Suprapubic skin (tissue), 4 donors: ENCODE data around the gene ANKRD28. TPM values are rescaled to one million over a fixed set of nuclear protein-coding genes. Genes with fewer than 3 reads are reported as not detected.

Experiments
- DNase-seq, 2 donors: peaks; one replicate each; pipeline ENCODE4 v3.0.0-alpha.2; 2019; ENCODE audit warnings: low spot score in 2 of 2
- H3K27ac ChIP-seq: fragments of 200-600 bp; sonication (generic); one replicate; pipeline ENCODE4 v1.5.1; 2019
- H3K27me3 ChIP-seq: fragments of 200-600 bp; sonication (generic); one replicate; pipeline ENCODE4 v1.5.1; 2019
- H3K36me3 ChIP-seq: fragments of 200-600 bp; sonication (generic); one replicate; pipeline ENCODE4 v1.5.1; 2019
- H3K4me1 ChIP-seq: fragments of 200-600 bp; sonication (generic); one replicate; pipeline ENCODE4 v1.5.1; 2019
- H3K4me3 ChIP-seq: fragments of 200-600 bp; sonication (generic); one replicate; pipeline ENCODE4 v1.5.1; 2019; ENCODE audit warnings: mild to moderate bottlenecking
- H3K9me3 ChIP-seq: fragments of 200-600 bp; sonication (generic); one replicate; pipeline ENCODE4 v1.5.1; 2019
- EP300 ChIP-seq: sonication (generic); formaldehyde crosslinking; IDR thresholded peaks from one replicate; pipeline ENCODE4 v1.6.1; 2017; ENCODE audit warnings: antibody characterized with exemption
- POLR2A ChIP-seq, 2 donors: fragments of 450-650 bp; IDR thresholded peaks; one replicate each; pipeline ENCODE4 v1.6.1; 2017; ENCODE audit warnings: antibody characterized with exemption in 2 of 2, mild to moderate bottlenecking in 2 of 2, moderate library complexity in 2 of 2
- POLR2AphosphoS5 ChIP-seq, 3 donors: sonication (generic); formaldehyde crosslinking; IDR thresholded peaks; one replicate each; pipeline ENCODE4 v1.6.1; 2017; ENCODE audit warnings: antibody characterized with exemption in 3 of 3
- WGBS: methylation state at CpG from one replicate; pipeline ENCODE4 v1.1.5; 2018; 5-methylcytosine and 5-hydroxymethylcytosine counted together
- total RNA-seq, 4 donors: library from RNA; depleted of rRNA; stranded (reverse); fragments of >200 nt; gene quantifications; one replicate each; pipeline ENCODE4 v1.1.0, GENCODE V29; 2016
- TF ChIP-seq, protein P1 (sequence below), 2 donors: fragments of 200-600 bp in 1 of 2; fragments of 450-650 bp in 1 of 2; sonication (generic) in 1 of 2; IDR thresholded peaks; one replicate each; pipeline ENCODE4 v1.5.1; 2016 to 2019; ENCODE audit warnings: antibody characterized with exemption in 2 of 2, mild to moderate bottlenecking in 1 of 2, moderate library complexity in 1 of 2

ANKRD28 gene
- total RNA-seq, 4 donors from 2014 or later = 24.4 to 62.3 (median 48.3) TPM

DNA sequence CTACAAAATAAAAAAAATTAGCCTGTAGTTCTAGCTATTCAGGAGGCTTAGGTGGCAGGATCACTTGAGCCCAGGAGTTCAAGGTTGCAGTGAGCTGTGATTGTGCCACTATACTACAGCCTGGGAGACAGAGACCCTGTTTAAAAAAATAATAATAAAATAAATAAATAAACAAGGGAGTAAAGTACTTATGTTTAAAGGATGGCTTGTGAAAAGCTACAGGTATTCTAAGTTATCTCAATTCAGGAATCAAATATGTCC lies 74.2 kb downstream of the ANKRD28 start:
- Histone ChIP-seq H3K4me1 (peaks cover 6% of the 10 kb centered on the region), H3K27ac (no peak overlapping the region), H3K9me3 (no peaks in the 10 kb centered on the region), H3K27me3 (no peaks in the 10 kb centered on the region), H3K4me3 (no peak overlapping the region), H3K36me3 (peaks cover 42% of the 10 kb centered on the region)
- no peak for DNase-seq
- TF ChIP-seq POLR2A (IDR thresholded peaks at IDR 0.05) = no peak
- TF ChIP-seq POLR2AphosphoS5 (IDR thresholded peaks at IDR 0.05) = no peak
- TF ChIP-seq, protein P1, sequence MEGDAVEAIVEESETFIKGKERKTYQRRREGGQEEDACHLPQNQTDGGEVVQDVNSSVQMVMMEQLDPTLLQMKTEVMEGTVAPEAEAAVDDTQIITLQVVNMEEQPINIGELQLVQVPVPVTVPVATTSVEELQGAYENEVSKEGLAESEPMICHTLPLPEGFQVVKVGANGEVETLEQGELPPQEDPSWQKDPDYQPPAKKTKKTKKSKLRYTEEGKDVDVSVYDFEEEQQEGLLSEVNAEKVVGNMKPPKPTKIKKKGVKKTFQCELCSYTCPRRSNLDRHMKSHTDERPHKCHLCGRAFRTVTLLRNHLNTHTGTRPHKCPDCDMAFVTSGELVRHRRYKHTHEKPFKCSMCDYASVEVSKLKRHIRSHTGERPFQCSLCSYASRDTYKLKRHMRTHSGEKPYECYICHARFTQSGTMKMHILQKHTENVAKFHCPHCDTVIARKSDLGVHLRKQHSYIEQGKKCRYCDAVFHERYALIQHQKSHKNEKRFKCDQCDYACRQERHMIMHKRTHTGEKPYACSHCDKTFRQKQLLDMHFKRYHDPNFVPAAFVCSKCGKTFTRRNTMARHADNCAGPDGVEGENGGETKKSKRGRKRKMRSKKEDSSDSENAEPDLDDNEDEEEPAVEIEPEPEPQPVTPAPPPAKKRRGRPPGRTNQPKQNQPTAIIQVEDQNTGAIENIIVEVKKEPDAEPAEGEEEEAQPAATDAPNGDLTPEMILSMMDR (IDR thresholded peaks at IDR 0.05) = no peak
- TF ChIP-seq EP300 = no peak

DNA sequence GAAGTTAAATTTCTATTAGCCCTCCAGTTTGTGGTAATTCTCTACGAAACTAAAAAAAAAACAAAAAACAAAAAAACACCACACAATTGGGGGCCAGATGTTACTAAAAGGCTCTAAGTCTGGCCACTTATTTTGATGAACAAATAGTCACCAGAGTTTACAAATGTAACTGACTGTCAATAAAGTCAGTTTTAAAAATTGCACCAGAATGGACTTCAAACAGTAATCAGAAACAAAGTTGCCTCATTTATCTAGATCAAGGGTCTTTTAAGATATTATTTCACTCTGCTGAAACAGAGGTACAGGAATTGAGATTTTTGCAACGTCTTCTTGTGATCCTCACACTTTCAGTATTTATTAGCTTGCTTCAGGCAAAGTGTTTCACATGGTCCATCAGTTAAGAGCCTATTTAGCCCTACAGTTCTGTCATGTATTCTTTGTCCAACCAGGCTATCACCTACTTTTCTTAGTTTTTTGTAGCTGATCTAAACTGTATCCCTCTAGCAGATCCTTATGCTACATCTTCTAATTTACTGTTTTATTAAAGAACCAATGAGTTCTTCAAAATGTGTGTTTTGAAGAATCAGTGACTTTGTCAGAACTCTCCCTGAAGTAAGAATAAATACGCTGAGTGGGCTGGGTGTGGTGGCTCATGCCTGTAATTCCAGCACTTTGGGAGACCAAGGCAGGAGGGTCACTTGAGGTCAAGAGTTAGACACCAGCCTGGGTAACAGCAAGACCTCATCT lies 74.7 kb downstream of the ANKRD28 start:
- Histone ChIP-seq H3K27ac (no peak overlapping the region), H3K4me1 (peaks cover 6% of the 10 kb centered on the region), H3K9me3 (no peaks in the 10 kb centered on the region), H3K36me3 (peaks cover 40% of the 10 kb centered on the region), H3K27me3 (no peaks in the 10 kb centered on the region), H3K4me3 (no peak overlapping the region)
- 42% methylated on average over 3 of the region's 3 CpGs for WGBS
- TF ChIP-seq POLR2AphosphoS5 (IDR thresholded peaks at IDR 0.05) (no peak), EP300 (no peak), POLR2A (IDR thresholded peaks at IDR 0.05) (no peak)
- TF ChIP-seq, protein P1 (IDR thresholded peaks at IDR 0.05) = no peak
- no peak for DNase-seq

DNA sequence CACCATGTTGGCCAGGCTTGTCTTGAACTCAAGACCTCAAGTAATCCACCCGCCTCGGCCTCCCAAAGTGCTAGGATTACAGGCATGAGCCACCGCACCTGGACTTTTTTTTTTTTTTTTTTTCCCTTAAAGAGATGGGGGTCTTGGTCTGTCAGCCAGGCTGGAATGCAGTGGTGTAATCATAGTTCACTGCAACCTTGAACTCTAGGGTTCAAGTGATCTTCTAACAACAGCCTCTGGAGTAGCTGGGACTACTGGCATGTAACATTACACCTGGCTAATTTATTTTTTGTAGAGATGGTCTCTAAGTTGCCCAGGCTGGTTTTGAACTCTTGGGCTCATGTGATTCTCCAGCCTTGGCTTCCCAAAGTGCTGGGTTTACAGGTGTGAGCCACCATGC lies 81.6 kb downstream of the ANKRD28 start:
- WGBS = 98% methylated on average over 3 of the region's 3 CpGs
- H3K36me3 ChIP-seq = peaks cover 30% of the 10 kb centered on the region
- TF ChIP-seq EP300 = no peak
- TF ChIP-seq POLR2A (IDR thresholded peaks at IDR 0.05) = no peak
- TF ChIP-seq, protein P1 (IDR thresholded peaks at IDR 0.05) = no peak
- TF ChIP-seq POLR2AphosphoS5 (IDR thresholded peaks at IDR 0.05) = no peak
- H3K27me3 ChIP-seq = no peaks in the 10 kb centered on the region
- no peak for DNase-seq
- no peak overlapping the region for H3K4me3 ChIP-seq
- H3K27ac ChIP-seq = no peak overlapping the region
- no peaks in the 10 kb centered on the region for H3K9me3 ChIP-seq
- H3K4me1 ChIP-seq = no peaks in the 10 kb centered on the region

DNA sequence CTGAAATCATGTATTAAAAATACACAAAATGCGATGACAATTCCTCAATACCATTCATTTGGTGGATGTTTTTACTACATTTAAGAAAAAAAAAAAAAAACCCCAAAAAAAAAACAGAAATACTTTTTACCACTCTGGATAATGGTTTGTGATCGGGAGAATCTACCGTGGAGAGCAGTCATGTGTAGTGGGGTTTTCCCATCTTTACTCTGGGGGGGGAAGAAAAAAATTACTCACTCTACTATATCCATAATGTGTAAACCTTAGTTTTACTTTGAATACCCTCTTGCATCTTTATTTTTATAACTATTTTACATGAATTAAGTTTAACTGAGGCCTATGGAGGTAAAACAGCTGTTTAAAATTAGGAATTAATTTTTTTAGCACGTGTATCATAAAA lies 83.3 kb downstream of the ANKRD28 start:
- Histone ChIP-seq H3K27me3 (no peaks in the 10 kb centered on the region), H3K4me1 (no peaks in the 10 kb centered on the region), H3K4me3 (no peak overlapping the region), H3K36me3 (peaks cover 26% of the 10 kb centered on the region), H3K27ac (no peak overlapping the region), H3K9me3 (no peaks in the 10 kb centered on the region)
- no peak for DNase-seq
- TF ChIP-seq POLR2A (IDR thresholded peaks at IDR 0.05) (no peak), EP300 (no peak), POLR2AphosphoS5 (IDR thresholded peaks at IDR 0.05) (no peak)
- TF ChIP-seq, protein P1 (IDR thresholded peaks at IDR 0.05) = no peak
- WGBS = 90% methylated on average over 4 of the region's 4 CpGs

DNA sequence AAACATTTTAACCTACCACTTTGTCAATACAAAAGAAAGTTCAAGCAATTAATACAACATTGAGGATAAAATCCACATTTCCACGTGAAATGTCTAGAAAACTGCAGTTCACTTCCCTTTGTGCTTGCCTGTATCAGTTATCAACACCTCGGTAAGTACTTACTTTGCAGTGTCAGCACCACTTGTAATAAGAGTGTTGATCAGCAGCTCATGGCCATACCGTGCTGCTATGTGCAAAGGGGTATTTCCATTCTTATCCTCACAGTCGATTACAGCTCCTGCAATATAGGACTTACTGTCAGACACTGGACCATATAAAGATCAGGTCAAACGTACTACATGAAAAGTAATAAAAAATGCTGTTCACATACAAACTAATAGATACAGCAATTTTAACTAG lies 84.4 kb downstream of the ANKRD28 start:
- DNase-seq = no peak
- no peaks in the 10 kb centered on the region for H3K9me3 ChIP-seq
- no peak overlapping the region for H3K27ac ChIP-seq
- peaks cover 35% of the 10 kb centered on the region for H3K36me3 ChIP-seq
- 93% methylated on average over 5 of the region's 5 CpGs for WGBS
- no peak overlapping the region for H3K4me3 ChIP-seq
- no peaks in the 10 kb centered on the region for H3K27me3 ChIP-seq
- TF ChIP-seq EP300 = no peak
- no peak for TF ChIP-seq POLR2AphosphoS5 (IDR thresholded peaks at IDR 0.05)
- TF ChIP-seq POLR2A (IDR thresholded peaks at IDR 0.05) = no peak
- TF ChIP-seq, protein P1 (IDR thresholded peaks at IDR 0.05) = no peak
- no peaks in the 10 kb centered on the region for H3K4me1 ChIP-seq
